ENCODE results near the gene RALBP1.
"Not testable (repeated sequence)": the region's sequence is repeated elsewhere in the genome, so short reads cannot be mapped to it uniquely, and the experiment has no call there.

RALBP1 gene

DNA sequence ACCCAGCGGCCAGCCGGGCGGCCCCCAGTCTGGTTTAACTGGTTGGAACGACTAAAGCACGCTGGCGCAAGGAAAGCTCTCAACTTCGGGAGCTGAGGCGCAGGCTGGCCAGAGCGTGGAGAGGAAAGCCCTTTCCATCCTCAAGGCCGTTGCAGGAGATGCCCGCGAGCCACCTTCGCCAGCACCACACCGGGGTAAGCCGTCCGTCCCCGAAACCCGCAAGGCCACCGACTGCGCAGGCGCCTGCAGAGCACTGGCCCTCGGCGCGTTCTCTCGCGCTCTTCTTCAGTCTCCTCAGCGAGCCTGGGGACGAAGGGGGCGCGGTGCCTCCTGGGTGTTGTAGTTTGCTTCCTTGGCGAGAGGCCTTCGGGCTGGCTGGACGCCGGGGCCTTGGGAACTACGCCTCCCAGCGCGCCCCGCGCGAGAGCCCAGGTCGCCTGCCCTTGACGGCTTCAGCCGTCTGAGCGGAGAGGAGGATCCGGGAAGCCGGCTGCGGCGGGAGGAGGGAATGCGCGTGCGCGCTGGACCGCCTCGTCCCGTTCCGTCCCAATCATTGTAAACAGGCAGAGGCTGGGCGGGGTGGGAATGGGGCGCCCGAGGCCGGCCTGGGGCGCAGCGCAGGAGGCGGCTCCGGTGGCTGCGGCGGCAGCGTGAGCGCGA lies at the start of gene RALBP1:
RALBP1 (plus strand) TSS at position 531 of the 660 bp plus-strand sequence. CDS start 37,533 bp downstream, outside the sequence.
- peak; percentile 98 for DNase-seq

DNA sequence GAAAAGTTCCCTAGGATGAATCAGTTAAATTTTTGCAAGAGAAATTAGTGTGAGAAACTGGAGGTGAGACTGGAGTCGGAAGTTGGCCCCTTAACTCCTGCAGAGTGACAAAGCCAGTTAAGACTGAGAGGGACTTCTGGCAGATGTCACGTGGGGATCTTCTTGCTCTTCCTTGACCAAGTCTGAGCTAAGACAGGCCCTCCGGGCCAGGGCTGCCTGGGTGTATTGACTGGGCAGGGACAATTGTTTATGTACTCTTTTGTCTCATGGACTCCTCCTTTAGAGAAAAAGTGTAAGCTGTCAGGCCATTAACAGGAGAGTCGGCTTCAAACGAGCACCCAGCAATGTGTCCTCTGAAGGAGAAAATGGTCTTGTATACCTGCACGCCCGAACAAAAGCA lies 48.6 kb upstream of the RALBP1 start:
- no peak for DNase-seq

DNA sequence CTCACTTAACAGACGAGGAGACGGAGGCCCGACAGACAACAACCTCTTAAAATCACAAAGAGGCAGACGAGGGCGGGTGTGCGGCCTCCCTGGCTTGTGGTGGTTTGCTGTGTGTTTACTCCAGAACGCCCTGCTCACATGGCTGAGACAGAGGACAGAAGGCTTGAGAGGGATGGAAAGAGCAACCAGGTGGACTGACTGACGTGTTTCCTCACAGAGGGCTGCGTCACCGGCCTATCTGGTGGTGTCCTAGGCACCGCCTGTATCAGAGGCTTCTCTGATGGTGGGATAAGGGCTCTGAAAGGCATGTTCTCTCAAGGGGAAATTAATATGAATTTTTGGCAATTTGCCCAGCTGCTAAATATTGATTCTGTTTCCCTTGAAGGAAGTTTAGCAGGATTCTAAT lies 47.0 kb upstream of the RALBP1 start:
- no peak for DNase-seq

DNA sequence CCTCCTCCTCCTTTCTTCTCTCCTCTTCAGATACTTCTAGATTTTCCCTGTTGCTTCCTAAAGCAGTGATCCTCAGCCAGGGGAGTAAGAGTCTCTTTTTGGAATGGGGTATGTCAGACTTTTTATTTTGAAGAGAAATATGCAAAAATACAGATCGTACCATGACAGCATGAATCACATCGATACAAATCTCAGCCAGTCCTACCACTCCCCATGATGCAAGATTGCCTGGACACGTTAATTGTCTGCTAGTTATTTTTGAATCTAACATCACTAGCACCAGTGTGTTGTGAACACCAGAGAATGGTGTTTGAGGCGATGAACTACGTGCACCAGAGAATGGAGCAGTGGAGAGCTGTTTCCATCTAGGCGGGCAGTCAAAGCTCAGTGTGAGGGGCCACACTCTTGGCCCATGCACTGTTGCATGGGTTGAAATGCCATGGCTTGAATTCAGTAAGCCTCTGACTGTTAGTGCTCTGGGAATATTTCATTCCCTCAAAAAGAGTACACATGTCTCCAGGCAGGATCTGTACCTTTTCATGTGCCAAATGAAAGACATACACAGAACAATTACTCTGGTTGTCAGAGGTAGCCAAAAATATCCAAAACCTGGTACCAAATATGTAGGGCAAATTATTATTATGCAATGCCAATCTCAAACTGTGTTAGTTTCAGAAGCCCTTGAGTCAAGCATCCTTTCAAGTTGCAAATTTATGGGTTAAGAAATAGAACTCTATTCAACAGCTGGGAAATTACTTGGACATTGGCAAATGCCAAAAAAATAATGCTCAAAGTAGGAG lies 46.3 kb upstream of the RALBP1 start:
- DNase-seq = no peak

DNA sequence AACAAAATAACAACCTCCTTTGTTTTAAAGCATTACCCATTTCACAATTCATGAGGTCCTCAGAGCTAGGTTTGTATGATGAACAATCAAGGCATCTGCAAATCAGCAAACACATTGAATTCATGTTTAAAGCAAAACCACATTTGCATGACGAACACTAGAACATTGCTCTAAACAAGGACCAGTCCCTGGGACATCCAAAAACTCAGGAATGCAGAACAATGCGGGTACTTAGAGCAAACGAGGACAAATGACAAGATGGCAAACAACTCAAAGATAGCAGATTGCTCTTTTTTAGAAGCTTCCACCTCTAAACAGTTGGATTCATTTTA lies 45.7 kb upstream of the RALBP1 start:
- DNase-seq = no peak

DNA sequence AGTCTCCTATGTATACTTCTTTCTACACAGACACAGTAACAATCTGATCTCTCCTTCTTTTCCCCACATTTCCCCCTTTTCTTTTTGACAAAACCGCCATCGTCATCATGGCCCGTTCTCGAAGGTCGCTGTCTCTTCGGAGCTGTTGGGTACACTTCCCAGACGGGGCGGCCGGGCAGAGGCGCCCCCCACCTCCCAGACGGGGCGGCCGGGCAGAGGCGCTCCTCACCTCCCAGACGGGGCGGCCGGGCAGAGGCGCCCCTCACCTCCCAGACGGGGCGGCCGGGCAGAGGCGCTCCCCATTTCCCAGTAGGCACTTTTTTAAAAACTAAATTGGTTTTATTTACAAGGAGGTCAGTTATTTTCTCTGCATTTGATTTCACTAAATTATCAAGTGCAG lies 45.0 kb upstream of the RALBP1 start:
- not testable (repeated sequence) for DNase-seq

DNA sequence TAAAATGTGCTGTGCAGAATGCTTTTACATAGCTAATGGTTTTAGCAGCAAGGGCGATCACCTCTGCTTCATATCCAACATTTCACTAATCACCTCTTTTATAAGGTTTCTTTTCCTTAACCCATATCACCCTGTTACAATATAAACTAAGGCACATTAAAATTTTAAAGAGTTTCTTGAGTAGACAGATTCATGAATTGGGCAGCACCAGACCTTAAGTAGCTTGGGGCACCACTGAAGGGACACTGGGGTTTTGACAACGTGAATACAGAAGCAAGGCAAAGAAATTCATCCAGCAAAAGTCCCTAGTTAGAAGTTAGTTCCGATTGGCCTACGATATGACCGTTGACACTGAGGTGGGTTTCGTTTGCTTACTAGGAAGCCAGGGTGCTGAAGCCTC lies 44.0 kb upstream of the RALBP1 start:
- no peak for DNase-seq

DNA sequence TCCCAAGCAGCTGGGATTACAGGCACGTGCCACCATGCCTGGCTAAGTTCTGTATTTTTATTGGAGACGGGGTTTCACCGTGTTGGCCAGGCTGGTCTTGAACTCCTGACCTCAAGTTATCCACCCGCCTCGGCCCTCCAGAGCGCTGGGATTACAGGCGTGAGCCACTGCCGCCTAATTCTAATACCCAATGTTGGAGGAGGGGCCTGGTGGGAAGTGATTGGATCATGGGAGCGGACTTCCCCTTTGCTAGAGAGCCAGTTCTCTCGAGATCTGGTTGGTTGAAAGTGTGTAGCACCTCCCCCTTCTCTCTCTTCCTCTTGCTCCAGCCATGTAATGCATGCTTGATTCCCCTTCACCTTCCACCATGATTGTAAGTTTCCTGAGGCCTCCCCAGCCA lies 42.2 kb upstream of the RALBP1 start:
- not testable (repeated sequence) for DNase-seq

DNA sequence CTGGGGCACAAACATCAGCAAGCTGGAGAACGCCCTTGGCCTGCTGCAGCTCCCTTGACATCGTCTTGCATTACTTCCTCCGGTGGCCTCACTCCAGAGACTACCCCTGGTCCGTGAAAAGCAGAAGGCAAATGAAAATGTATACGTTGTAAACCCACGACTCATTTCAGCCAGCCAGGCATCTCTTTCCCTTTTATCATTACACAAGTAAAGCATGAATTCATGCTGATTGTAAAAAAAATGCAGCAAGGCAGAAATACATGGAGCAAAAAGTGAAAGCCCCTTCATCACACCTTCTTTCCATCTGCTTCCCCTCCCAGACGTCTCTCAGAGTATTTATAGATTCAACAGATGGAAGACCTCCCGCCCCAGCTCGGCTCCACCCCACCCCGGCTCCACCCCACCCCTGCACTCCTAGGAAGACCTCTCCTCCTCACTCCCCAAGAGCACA lies 41.6 kb upstream of the RALBP1 start:
- DNase-seq = no peak

DNA sequence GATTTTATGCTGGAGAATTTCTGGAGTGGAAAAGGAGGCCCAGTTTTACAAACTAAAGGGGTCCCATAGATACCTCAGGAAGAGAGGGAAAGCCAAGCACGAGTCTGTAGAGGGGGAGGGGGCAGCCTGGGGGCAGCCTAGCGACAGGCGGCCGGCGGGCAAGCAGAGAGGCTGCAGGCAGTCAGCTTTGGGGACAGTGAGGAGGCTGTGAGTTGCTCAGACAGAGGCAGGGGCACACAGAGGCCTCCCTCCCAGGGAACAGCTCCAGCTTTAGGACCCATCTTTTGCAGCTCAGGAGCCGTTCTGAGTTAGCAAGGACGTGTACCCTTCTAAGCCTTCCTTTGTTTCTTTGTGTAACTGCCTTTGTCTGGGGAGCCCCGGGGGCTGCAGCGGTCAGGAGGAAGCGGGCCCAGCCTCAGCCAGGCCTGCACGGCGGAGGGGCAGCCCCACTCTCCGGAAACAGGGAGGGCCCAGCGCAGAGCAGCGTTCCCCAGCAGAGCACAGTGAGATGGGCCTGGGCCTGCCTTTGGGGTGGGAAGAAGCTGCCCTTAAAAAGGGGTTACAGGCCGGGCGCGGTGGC lies 41.1 kb upstream of the RALBP1 start:
- no peak for DNase-seq

DNA sequence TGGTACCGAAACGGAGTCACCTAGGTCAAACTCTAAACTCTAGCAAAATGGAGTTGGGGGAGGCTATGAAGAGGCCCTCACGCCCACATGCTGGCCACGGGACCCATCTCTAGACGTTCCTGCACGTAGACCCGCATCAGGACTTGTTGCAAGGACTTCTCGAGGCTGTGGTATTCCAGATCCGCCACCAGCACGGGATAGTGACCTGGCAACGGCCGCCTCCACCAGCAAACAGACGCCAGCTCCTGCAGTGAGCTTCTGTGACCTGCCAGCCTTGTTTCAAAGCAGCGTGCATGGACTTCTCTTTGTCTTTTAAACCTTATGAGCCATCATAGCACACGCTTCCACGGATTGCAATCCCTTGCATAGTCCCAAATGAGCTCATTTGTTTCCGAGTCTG lies 40.3 kb upstream of the RALBP1 start:
- DNase-seq = no peak

DNA sequence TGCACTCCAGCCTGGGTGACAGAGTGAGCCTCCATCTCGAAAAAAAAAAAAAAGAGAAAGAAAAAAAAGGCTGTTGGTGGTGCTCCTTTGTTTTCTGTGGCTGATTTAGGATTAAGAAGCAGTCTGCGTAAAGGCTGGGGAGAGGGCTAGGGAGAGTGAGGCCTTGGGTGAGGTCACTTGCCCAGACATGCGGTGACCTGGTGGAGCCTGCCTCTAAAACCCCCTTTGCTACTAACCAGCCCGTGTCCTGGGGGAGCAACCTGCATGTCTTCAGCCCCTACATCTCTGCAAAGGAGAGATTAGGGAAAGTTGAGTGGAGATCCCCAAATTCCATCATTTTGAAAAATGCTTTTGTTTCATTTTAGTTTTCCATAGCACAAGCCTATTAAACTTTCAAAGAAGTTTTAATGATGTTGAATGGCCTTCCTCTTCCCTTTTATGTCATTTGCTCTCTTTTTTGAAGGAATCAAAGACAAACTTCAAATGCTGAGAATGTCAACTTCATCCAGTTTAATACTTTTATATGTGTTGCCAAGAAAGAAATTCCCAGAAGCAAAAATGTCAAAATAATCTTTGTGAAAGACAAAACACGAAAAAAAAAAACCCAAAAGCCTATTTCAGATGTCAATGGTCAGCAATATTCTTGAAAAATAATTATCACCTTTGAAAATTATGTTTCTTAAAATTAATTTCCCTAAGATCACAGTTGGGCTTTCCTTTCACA lies 38.9 kb upstream of the RALBP1 start:
- DNase-seq = no peak

DNA sequence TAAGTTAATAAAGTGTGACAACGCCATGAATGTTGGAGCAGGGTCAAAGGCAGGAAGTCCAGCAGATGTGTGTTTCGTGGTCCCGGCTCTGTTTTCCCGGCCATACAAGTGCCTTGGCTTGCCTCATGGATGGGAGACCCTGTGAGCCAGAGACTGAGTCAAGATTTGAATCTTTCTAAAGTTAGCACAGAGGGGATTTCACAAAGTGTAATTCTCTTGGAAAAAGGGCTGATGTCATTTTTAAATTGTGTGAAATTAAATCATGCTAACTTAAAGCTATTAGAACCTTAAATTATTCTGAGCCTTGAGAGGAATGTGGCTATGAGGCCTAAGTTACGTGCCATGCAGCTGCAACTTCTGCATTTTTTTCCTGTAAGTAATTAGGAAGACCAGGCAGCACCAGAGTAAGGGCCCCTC lies 38.3 kb upstream of the RALBP1 start:
- no peak for DNase-seq

DNA sequence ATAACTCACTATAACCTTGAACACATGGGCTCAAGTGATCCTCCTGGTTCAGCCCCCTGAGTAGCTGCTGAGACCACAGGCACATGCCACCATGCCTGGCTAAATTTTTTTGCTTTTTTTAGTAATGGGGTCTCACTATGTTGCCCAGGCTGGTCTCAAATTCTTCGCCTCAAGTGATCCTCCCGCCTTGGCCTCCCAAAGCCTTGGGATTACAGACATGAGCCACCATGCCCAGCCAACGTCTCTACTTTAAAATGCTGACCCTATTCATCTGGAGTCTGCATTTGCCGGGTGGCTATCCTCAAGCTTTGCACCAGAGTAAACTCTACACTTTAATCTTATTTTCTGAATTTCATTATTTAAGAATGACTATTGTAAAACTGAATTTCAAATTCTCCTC lies 37.6 kb upstream of the RALBP1 start:
- no peak for DNase-seq

DNA sequence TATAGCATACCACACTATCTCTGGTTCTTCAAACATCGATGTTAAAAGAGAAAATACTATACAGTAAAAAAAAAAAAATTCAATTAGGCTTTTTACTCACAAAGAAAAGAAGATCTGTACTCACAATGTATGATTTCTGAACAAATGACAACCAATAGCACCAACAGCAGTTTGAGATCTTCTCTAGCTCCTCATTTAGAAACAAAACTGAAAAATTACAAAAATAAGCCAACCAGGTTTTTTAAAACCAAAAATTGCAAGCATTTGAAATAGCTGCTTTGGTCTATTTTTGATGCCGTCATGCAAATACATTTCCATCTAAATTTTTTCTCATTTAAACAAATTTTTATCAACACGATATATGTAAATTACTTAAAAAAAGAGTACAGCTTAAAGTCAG lies 34.3 kb upstream of the RALBP1 start:
- DNase-seq = no peak

DNA sequence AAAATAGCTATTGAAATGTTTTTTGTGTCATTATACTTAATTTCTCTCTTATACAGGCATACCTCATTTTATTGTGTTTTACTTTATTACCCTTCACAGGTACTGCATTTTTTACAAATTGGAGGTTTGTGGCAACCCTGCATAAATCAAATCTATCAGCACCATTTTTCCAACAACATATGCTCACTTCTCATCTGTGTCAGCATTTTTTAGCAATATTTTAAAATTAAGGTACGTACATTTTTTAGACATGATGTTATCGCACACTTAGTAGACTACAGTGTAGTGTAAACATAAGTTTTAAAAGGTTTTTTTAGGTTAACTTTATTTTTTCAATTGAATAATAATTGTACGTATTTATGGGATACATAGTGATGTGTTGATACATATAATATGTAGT lies 30.8 kb upstream of the RALBP1 start:
- DNase-seq = no peak

DNA sequence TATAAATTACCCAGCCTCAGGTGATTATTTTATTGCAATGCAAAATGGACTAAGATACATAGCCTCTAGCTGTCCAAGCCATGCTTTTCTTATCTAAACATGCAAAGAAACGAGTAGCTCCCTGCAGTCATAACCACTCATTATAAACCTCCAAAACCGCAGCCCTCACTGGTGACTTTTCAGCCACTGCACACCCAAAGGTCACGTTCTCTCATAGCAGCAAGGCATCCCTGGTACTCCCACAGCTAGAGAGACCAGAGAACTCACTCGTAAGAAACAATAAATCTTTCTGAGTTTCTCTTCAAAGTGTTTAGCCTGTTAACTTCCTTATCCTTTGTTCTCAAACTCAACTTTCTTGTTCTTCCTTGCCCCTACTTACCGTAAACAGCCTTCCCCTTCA lies 28.5 kb upstream of the RALBP1 start:
- DNase-seq = no peak

DNA sequence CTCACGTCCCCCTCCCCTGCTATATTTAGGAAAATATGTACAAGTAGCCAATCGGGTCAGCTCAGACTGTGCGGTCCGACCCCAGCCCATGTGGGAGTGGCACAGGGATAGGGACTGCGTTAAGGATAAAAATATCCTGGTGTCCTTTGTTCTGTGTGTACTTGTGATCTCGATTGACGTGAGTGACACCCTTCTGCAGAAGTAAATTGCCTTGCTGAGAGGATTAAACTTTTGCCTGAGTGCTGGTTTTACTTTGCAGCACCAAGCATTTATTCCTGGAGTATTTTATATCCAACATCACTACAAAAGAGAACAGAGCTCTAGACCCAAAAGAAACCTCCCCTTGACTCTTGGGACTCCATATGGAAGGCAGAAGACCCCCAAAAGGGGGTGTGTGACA lies 28.0 kb upstream of the RALBP1 start:
- DNase-seq = no peak

DNA sequence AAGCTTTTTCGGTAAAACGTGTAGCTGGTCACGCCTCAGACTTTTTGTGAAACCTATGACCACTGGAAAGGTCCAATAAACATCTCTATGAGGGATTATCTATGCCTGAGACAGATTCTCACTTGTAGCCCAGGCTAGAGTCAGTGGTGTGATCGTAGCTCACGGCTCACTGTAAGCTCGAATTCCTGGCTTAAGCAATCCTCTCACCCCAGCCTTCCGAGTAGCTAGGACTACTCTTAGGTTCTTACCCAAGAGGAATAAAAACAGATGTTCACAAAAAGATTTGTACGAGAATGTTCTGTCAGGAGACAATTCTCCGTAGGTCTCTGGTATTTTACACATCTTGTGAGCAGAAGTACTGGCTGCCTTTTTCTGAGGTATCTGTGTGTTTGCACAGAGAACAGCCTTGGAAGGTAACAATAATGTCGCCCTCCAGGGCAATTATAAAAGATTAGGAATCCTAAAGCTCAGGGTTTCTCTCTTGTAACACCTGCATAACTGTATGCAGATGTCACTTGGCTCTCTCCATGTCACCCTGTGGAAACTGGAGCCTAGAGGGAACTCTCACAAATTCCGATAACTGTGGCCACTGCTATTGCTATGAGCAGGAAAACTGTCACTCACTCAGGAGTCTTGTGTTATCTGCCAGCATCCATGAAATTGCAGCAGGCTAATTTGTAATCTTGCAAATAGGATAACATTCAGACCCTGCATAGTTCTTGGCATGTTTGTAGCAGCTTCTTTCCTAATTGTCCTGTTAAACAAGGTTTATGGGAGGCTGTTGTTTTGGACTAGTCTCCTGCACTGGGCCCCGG lies 25.5 kb upstream of the RALBP1 start:
- no peak for DNase-seq

DNA sequence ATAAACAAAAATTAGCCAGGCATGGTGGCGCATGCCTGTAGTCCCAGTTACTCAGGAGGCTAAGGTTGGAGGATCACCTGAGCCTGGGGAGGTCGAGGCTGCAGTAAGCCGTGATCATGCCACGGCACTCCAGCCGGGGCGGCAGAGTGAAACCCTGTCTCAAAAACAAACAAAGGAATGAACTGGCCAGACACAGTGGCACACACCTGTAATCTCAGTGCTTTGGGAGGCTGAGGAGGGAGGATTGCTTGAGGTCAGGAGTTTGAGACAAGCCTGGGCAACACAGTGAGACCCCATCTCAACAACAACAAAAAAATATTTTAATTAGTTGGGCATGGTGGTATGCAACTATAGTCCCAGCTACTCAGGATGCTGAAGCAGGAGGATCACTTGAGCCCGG lies 24.4 kb upstream of the RALBP1 start:
- not testable (repeated sequence) for DNase-seq

DNA sequence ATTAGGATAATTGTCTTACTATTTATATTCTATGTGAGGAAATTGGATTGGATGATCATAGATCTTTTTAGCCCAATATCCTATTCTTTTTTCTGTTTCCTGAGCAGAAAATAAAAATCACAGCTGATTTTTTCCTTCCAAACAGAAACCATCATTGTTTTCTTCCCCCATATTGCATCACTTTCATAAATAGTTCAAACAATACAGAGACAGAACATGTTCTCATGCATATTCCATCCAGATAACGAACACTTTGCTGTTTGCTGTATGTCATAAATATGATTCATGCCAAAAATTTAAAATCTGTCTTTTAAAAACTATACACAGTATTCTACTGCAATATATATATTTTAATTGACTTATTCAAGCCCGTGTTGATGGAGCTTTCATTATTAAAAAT lies 22.0 kb upstream of the RALBP1 start:
- no peak for DNase-seq

DNA sequence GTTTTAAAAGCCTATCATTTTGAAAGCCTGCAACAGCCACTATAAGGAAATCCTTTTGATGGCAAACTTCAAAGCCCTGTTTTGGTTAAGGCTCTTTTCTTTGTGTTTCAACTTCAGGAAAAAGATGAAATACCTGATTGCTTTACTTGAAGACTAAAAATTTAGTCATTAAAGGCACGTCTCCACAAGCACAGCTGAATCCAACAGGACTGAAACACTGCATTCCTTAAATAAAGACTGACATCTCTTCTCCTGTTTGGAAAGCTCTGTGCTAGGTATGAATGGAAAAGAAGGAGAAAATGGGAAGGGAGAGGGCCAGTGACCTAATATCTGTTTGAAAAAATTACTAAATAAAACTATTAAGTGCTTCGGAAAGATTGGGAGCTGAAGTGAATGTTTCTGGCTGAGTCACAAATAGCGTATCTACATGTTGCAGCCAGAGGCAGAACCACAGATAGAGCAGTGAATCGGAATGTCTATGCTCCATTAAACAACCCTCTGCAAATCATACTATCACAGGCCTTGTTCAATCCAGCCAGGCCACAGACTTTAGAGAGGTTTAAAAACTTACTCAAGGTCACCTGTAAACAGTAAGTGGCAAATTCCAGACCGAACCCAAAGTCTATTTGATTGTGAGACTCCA lies 21.1 kb upstream of the RALBP1 start:
- no peak for DNase-seq
